Endodermal cell (in vitro differentiated cells): ENCODE data around the gene CORO1C. TPM values are rescaled to one million over a fixed set of nuclear protein-coding genes. Genes with fewer than 3 reads are reported as not detected.
A peak's percentile ranks its signal among the peaks of the same experiment; 100 is the strongest.

Experiments used
- DNase-seq: peaks from one replicate; pipeline ENCODE4 v3.0.0-alpha.2; 2017
- H3K27ac ChIP-seq: 2 replicates; pipeline ENCODE4 v1.5.1; 2013; ENCODE audit warnings: mild to moderate bottlenecking, low read depth, low read length, moderate library complexity
- H3K27me3 ChIP-seq: 2 replicates; pipeline ENCODE4 v1.6.1; 2013; ENCODE audit warnings: mild to moderate bottlenecking, low read length, moderate library complexity; ENCODE audit not compliant: insufficient read depth, control insufficient read depth, poor library complexity, severe bottlenecking
- H3K36me3 ChIP-seq: 2 replicates; pipeline ENCODE4 v1.7.0; 2013; ENCODE audit warnings: mild to moderate bottlenecking, low read length, moderate library complexity; ENCODE audit not compliant: control insufficient read depth, insufficient read depth
- H3K4me1 ChIP-seq: one replicate; pipeline ENCODE4 v1.7.0; 2013; ENCODE audit warnings: low read length; ENCODE audit not compliant: control insufficient read depth, insufficient read depth
- H3K4me3 ChIP-seq: 2 replicates; pipeline ENCODE4 v1.5.1; 2013; ENCODE audit warnings: mild to moderate bottlenecking, low read length, moderate library complexity
- H3K9ac ChIP-seq: 2 replicates; pipeline ENCODE4 v1.6.1; 2013; ENCODE audit warnings: mild to moderate bottlenecking, low read length, moderate library complexity; ENCODE audit not compliant: poor library complexity, severe bottlenecking; ENCODE audit errors: extremely low read depth
- H3K9me3 ChIP-seq: 2 replicates; pipeline ENCODE4 v1.6.1; 2013; ENCODE audit warnings: mild to moderate bottlenecking, low read length, moderate library complexity; ENCODE audit not compliant: control insufficient read depth
- H3K27ac Mint-ChIP-seq: 2 replicates; pipeline ENCODE4 v1.8.0; 2020; ENCODE audit warnings: mixed read lengths
- H3K27me3 Mint-ChIP-seq: 2 replicates; pipeline ENCODE4 v1.8.0; 2021; ENCODE audit warnings: mild to moderate bottlenecking, mixed read lengths; ENCODE audit not compliant: insufficient read depth
- H3K36me3 Mint-ChIP-seq: 2 replicates; pipeline ENCODE4 v1.8.0; 2020; ENCODE audit warnings: low read depth, mixed read lengths
- H3K4me1 Mint-ChIP-seq: 2 replicates; pipeline ENCODE4 v1.8.0; 2020; ENCODE audit warnings: mixed read lengths
- H3K4me3 Mint-ChIP-seq: 2 replicates; pipeline ENCODE4 v1.8.0; 2020; ENCODE audit warnings: mild to moderate bottlenecking, moderate library complexity, mixed read lengths
- H3K9me3 Mint-ChIP-seq: 2 replicates; pipeline ENCODE4 v1.8.0; 2020; ENCODE audit warnings: mild to moderate bottlenecking, mixed read lengths
- CTCF ChIP-seq: fragments of 200-600 bp; sonication (generic); conservative IDR thresholded peaks from 2 replicates; pipeline ENCODE4 v1.5.0; 2021; ENCODE audit warnings: antibody characterized with exemption, mild to moderate bottlenecking
- WGBS, 2 experiments: methylation state at CpG; one replicate each; pipeline versions ENCODE4 v1.1.5 to v1.1.7; 2013; ENCODE audit warnings: missing lambda C conversion rate in 2 of 2, mixed read lengths in 1 of 2; ENCODE audit not compliant: insufficient coverage in 1 of 2, insufficient read length in 1 of 2; 5-methylcytosine and 5-hydroxymethylcytosine counted together
- total RNA-seq, 2 donors: library from RNA; stranded (reverse); fragmentation: NEBNext Ultra II Directional in 1 of 2; extraction: Animal tissue kit (Norgen Biotek cat#: 25700) in 1 of 2; gene quantifications; 2 replicates in 1 of 2; 3 replicates in 1 of 2; pipeline ENCODE4 v1.2.1, GENCODE V29; 2021

The CORO1C gene
- total RNA-seq, 2 donors from 2014 or later = 122 to 125 TPM

GRCh38 chr12:108605690-108606406 lies 125.5 kb downstream of the CORO1C start:
- Mint-ChIP-seq H3K4me3 (no peak overlapping the region), H3K4me1 (no peaks in the 10 kb centered on the region), H3K9me3 (no peaks in the 10 kb centered on the region), H3K27ac (no peak overlapping the region), H3K36me3 (no peaks in the 10 kb centered on the region), H3K27me3 (no peaks in the 10 kb centered on the region)
- no peaks in the 10 kb centered on the region for H3K9me3 ChIP-seq
- no peaks in the 10 kb centered on the region for H3K36me3 ChIP-seq
- H3K27ac ChIP-seq = no peak overlapping the region
- TF ChIP-seq CTCF = no peak
- no peak overlapping the region for H3K9ac ChIP-seq
- H3K27me3 ChIP-seq = no peaks in the 10 kb centered on the region
- no peak overlapping the region for H3K4me3 ChIP-seq
- H3K4me1 ChIP-seq = no peaks in the 10 kb centered on the region
- 90 to 100% methylated on average over 1 to 4 of the region's 4 CpGs for whole genome bisulfite sequencing, 2 experiments
- no peak for DNase-seq

GRCh38 chr12:108605000-108605689 lies 126.2 kb downstream of the CORO1C start:
- Mint-ChIP-seq H3K4me1 (no peaks in the 10 kb centered on the region), H3K36me3 (no peaks in the 10 kb centered on the region), H3K4me3 (no peak overlapping the region), H3K27ac (peak overlapping the region; percentile 70), H3K27me3 (no peaks in the 10 kb centered on the region), H3K9me3 (no peaks in the 10 kb centered on the region)
- H3K27me3 ChIP-seq = no peaks in the 10 kb centered on the region
- no peak overlapping the region for H3K27ac ChIP-seq
- TF ChIP-seq CTCF = no peak
- no peak overlapping the region for H3K9ac ChIP-seq
- H3K4me1 ChIP-seq = no peaks in the 10 kb centered on the region
- no peak overlapping the region for H3K4me3 ChIP-seq
- DNase-seq = no peak
- WGBS, 2 experiments = 91 to 100% methylated on average over 2 to 3 of the region's 3 CpGs
- H3K36me3 ChIP-seq = no peaks in the 10 kb centered on the region
- no peaks in the 10 kb centered on the region for H3K9me3 ChIP-seq

- DNase-seq = no peak
- H3K4me1 Mint-ChIP-seq = no peaks in the 10 kb centered on the region
- peak overlapping the region; percentile 6 for H3K27ac Mint-ChIP-seq
Measured at GRCh38 chr12:108604208-108604941, 126.9 kb downstream of the CORO1C start.

More at GRCh38 chr12:108604208-108604941, 126.9 kb downstream of the CORO1C start:
- no peaks in the 10 kb centered on the region for H3K27me3 ChIP-seq
- H3K36me3 ChIP-seq = no peaks in the 10 kb centered on the region
- H3K4me3 ChIP-seq = no peak overlapping the region
- Mint-ChIP-seq H3K27me3 (no peaks in the 10 kb centered on the region), H3K36me3 (no peaks in the 10 kb centered on the region), H3K4me3 (no peak overlapping the region), H3K9me3 (no peaks in the 10 kb centered on the region)
- H3K4me1 ChIP-seq = no peaks in the 10 kb centered on the region
- 63 to 73% methylated on average over 12 to 14 of the region's 14 CpGs for WGBS, 2 experiments
- H3K9me3 ChIP-seq = no peaks in the 10 kb centered on the region
- no peak for TF ChIP-seq CTCF
- H3K9ac ChIP-seq = no peak overlapping the region
- no peak overlapping the region for H3K27ac ChIP-seq
